ENCODE data around the gene ZNF672.

- TF ChIP-seq, protein P1, sequence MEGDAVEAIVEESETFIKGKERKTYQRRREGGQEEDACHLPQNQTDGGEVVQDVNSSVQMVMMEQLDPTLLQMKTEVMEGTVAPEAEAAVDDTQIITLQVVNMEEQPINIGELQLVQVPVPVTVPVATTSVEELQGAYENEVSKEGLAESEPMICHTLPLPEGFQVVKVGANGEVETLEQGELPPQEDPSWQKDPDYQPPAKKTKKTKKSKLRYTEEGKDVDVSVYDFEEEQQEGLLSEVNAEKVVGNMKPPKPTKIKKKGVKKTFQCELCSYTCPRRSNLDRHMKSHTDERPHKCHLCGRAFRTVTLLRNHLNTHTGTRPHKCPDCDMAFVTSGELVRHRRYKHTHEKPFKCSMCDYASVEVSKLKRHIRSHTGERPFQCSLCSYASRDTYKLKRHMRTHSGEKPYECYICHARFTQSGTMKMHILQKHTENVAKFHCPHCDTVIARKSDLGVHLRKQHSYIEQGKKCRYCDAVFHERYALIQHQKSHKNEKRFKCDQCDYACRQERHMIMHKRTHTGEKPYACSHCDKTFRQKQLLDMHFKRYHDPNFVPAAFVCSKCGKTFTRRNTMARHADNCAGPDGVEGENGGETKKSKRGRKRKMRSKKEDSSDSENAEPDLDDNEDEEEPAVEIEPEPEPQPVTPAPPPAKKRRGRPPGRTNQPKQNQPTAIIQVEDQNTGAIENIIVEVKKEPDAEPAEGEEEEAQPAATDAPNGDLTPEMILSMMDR (IDR thresholded peaks at IDR 0.05; ENCODE audit: low read depth, low read length, poor library complexity, severe bottlenecking): peak; percentile 46
- no peak for TF ChIP-seq EZH2phosphoT487 (IDR thresholded peaks at IDR 0.05; ENCODE audit: borderline replicate concordance, low read length)
These were observed 46.7 kb downstream of the ZNF672 start for GRCh38 chr1:248884632-248885295.
